ENCODE measurements around the gene ABTB2. TPM values are rescaled to one million over a fixed set of nuclear protein-coding genes. Genes with fewer than 3 reads are reported as not detected.

Gene ABTB2
- total and polyA plus RNA-seq, 10 of the 15 experiments (the other 5 are each of a cell fraction or from before 2014, with no cell fraction given): 0.13 to 2.1 (median 0.72) TPM

DNA sequence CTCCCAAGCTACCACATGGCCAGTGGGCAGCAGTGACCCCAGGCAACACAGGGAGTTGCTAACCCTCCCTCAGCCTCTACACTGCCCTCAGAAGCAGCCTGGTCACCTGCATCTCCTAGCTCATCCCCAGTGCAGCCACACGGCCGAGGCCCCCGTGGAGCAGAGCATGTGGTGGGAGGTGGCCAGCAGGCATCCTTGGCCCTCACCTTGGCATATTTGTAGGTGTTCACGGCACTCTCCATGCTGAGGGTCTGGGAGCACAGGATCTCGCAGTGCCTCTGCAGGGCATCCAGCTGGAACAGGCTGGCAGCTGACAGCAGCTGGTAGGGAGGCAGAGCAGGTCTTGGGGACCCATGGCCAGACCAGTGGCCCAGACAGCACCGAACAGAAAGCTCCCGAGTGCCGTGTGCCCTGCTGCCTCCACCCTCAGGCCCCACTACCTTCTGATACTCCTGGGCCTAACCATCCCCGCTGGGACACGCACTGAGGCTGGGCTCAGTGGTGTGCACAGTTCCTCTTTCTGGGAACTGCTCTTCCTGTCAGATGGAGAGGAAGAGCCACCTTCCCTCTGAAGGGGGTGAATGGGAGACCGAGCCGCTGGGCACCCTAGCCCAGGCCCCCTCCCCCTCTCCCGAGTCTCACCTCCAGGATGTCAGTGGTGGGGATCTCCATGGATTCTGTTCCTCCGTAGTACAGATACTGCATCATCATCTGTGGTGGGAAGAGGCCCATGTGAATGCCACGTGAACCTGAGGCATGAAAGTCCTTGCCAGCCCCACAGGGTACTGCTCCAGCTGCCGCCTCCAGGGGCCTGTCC is 203.5 kb downstream of the ABTB2 start (continued):
- TF ChIP-seq, protein P1, sequence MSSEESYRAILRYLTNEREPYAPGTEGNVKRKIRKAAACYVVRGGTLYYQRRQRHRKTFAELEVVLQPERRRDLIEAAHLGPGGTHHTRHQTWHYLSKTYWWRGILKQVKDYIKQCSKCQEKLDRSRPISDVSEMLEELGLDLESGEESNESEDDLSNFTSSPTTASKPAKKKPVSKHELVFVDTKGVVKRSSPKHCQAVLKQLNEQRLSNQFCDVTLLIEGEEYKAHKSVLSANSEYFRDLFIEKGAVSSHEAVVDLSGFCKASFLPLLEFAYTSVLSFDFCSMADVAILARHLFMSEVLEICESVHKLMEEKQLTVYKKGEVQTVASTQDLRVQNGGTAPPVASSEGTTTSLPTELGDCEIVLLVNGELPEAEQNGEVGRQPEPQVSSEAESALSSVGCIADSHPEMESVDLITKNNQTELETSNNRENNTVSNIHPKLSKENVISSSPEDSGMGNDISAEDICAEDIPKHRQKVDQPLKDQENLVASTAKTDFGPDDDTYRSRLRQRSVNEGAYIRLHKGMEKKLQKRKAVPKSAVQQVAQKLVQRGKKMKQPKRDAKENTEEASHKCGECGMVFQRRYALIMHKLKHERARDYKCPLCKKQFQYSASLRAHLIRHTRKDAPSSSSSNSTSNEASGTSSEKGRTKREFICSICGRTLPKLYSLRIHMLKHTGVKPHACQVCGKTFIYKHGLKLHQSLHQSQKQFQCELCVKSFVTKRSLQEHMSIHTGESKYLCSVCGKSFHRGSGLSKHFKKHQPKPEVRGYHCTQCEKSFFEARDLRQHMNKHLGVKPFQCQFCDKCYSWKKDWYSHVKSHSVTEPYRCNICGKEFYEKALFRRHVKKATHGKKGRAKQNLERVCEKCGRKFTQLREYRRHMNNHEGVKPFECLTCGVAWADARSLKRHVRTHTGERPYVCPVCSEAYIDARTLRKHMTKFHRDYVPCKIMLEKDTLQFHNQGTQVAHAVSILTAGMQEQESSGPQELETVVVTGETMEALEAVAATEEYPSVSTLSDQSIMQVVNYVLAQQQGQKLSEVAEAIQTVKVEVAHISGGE (CRISPR knock-in tag; IDR thresholded peaks at IDR 0.05): no peak
- TF ChIP-seq IKZF2 (IDR thresholded peaks at IDR 0.05) (peak; percentile 88 to 90), POLR2A (IDR thresholded peaks at IDR 0.05; ENCODE audit: low read depth, low read length) (peak; percentile 46; the same call in 1 of the 2 replicates), MXI1 (IDR thresholded peaks at IDR 0.05; ENCODE audit: low read depth, low read length) (no peak), SREBF1 (IDR thresholded peaks at IDR 0.05; ENCODE audit: low read length) (no peak), HCFC1 (IDR thresholded peaks at IDR 0.05; ENCODE audit: low read length) (no peak), IKZF1 (conservative IDR thresholded peaks at IDR 0.05) (peak; percentile 87), POLR2AphosphoS5 (IDR thresholded peaks at IDR 0.05; ENCODE audit: low read length) (peak; percentile 53; the same call in 1 of the 2 replicates), TCF12 (IDR thresholded peaks at IDR 0.05; ENCODE audit: low read depth, low read length) (peak; percentile 46; the same call in 1 of the 2 replicates), ATF7 (IDR thresholded peaks at IDR 0.05; ENCODE audit: low read depth) (peak; percentile 38; the same call in 1 of the 2 replicates), EED (IDR thresholded peaks at IDR 0.05; ENCODE audit: low read depth) (peak; percentile 86), ZNF592 (IDR thresholded peaks at IDR 0.05) (no peak), RBBP5 (conservative IDR thresholded peaks at IDR 0.05) (no peak), NBN (IDR thresholded peaks at IDR 0.05) (0 out of 2 replicates have a peak, but pooled peaks have one; percentile 30), TBL1XR1 (IDR thresholded peaks at IDR 0.05; ENCODE audit: low read depth, low read length) (no peak), SMAD5 (IDR thresholded peaks at IDR 0.05; ENCODE audit: low read depth) (no peak), BACH1 (IDR thresholded peaks at IDR 0.05; ENCODE audit: borderline replicate concordance) (no peak), SIN3A (IDR thresholded peaks at IDR 0.05; ENCODE audit: low read depth, low read length) (no peak)
- TF ChIP-seq, protein P2, sequence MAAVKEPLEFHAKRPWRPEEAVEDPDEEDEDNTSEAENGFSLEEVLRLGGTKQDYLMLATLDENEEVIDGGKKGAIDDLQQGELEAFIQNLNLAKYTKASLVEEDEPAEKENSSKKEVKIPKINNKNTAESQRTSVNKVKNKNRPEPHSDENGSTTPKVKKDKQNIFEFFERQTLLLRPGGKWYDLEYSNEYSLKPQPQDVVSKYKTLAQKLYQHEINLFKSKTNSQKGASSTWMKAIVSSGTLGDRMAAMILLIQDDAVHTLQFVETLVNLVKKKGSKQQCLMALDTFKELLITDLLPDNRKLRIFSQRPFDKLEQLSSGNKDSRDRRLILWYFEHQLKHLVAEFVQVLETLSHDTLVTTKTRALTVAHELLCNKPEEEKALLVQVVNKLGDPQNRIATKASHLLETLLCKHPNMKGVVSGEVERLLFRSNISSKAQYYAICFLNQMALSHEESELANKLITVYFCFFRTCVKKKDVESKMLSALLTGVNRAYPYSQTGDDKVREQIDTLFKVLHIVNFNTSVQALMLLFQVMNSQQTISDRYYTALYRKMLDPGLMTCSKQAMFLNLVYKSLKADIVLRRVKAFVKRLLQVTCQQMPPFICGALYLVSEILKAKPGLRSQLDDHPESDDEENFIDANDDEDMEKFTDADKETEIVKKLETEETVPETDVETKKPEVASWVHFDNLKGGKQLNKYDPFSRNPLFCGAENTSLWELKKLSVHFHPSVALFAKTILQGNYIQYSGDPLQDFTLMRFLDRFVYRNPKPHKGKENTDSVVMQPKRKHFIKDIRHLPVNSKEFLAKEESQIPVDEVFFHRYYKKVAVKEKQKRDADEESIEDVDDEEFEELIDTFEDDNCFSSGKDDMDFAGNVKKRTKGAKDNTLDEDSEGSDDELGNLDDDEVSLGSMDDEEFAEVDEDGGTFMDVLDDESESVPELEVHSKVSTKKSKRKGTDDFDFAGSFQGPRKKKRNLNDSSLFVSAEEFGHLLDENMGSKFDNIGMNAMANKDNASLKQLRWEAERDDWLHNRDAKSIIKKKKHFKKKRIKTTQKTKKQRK (IDR thresholded peaks at IDR 0.05; ENCODE audit: low read depth, low read length): no peak
- TF ChIP-seq, protein P3, sequence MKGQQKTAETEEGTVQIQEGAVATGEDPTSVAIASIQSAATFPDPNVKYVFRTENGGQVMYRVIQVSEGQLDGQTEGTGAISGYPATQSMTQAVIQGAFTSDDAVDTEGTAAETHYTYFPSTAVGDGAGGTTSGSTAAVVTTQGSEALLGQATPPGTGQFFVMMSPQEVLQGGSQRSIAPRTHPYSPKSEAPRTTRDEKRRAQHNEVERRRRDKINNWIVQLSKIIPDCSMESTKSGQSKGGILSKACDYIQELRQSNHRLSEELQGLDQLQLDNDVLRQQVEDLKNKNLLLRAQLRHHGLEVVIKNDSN (IDR thresholded peaks at IDR 0.05; ENCODE audit: borderline replicate concordance, extremely low read length, insufficient read depth, low read depth, low read length): no peak
